T-cell (primary cell): ENCODE data around the gene EMP3. TPM values are rescaled to one million over a fixed set of nuclear protein-coding genes. Genes with fewer than 3 reads are reported as not detected.

Experiments used
- ATAC-seq, 4 experiments: fragments of 200-7000 bp in 3 of 4; fragments of 150-1000 bp in 1 of 4; cut with Tn5 transposase; replicated peaks in 1 of 4; 1 replicate in 3 of 4; 2 replicates in 1 of 4; pipeline ENCODE4 v1.10.0; 2021; ENCODE audit warnings: moderate library complexity in 3 of 4, mild to moderate bottlenecking in 2 of 4, moderate number of reproducible peaks in 1 of 4
- CTCF ChIA-PET, 2 donors: fragments of 300-600 bp; sonication (Branson Sonifier 250); formaldehyde crosslinking; loops; one replicate each; lab custom pipeline; 2022; ENCODE audit warnings: antibody characterized with exemption in 2 of 2; lab: Charles Lee
- POLR2A ChIA-PET, 2 donors: fragments of 300-600 bp; sonication (Branson Sonifier 250); formaldehyde crosslinking; loops; one replicate each; lab custom pipeline; 2022; ENCODE audit warnings: antibody characterized with exemption in 2 of 2; lab: Charles Lee
- DNase-seq, 35 experiments: peaks; one replicate each; pipeline versions ENCODE4 v3.0.0 to v3.0.0-alpha.2; 2013 to 2023
- H3K27ac ChIP-seq: one replicate; pipeline ENCODE4 v1.5.1; 2013; ENCODE audit warnings: low read length
- H3K27me3 ChIP-seq, 2 experiments: replicated peaks in 1 of 2; 1 replicate in 1 of 2; 2 replicates in 1 of 2; pipeline versions ENCODE4 v1.6.1 to v1.7.0; 2013; ENCODE audit warnings: low read length in 1 of 2, mixed read lengths in 1 of 2; ENCODE audit not compliant: control insufficient read depth in 2 of 2, insufficient read depth in 2 of 2; ENCODE audit errors: extremely low read depth in 1 of 2
- H3K36me3 ChIP-seq, 2 donors: 1 replicate in 1 of 2; 2 replicates in 1 of 2; pipeline versions ENCODE4 v1.6.1 to v1.7.0; 2013; ENCODE audit warnings: low read length in 1 of 2; ENCODE audit not compliant: control insufficient read depth in 2 of 2, insufficient read depth in 1 of 2; ENCODE audit errors: extremely low read depth in 1 of 2
- H3K4me1 ChIP-seq, 2 experiments: 1 replicate in 1 of 2; 2 replicates in 1 of 2; pipeline versions ENCODE4 v1.6.1 to v1.7.0; 2013; ENCODE audit warnings: low read length in 2 of 2, mixed read lengths in 1 of 2; ENCODE audit not compliant: insufficient read depth in 2 of 2, control insufficient read depth in 1 of 2; ENCODE audit errors: extremely low read depth in 1 of 2
- H3K4me3 ChIP-seq, 2 donors: 1 replicate in 1 of 2; 2 replicates in 1 of 2; pipeline versions ENCODE4 v1.5.1 to v1.7.0; 2013; ENCODE audit warnings: mild to moderate bottlenecking in 2 of 2, low read length in 1 of 2, moderate library complexity in 1 of 2; ENCODE audit not compliant: control insufficient read depth in 1 of 2; ENCODE audit errors: extremely low read depth in 1 of 2
- H3K9me3 ChIP-seq: 2 replicates; pipeline ENCODE4 v1.7.0; 2013
- H3K27ac Mint-ChIP-seq, 2 donors: one replicate each; pipeline ENCODE4 v1.8.0; 2020 to 2021; ENCODE audit warnings: mild to moderate bottlenecking in 2 of 2, mixed read lengths in 2 of 2
- H3K27me3 Mint-ChIP-seq, 2 donors: one replicate each; pipeline ENCODE4 v1.8.0; 2021 to 2022; ENCODE audit warnings: mixed read lengths in 2 of 2
- H3K36me3 Mint-ChIP-seq: one replicate; pipeline ENCODE4 v1.8.0; 2021; ENCODE audit warnings: mixed read lengths
- H3K4me1 Mint-ChIP-seq, 3 donors: one replicate each; pipeline ENCODE4 v1.8.0; 2020 to 2022; ENCODE audit warnings: mixed read lengths in 3 of 3, mild to moderate bottlenecking in 1 of 3
- H3K4me3 Mint-ChIP-seq, 3 donors: one replicate each; pipeline ENCODE4 v1.8.0; 2020 to 2022; ENCODE audit warnings: mild to moderate bottlenecking in 3 of 3, mixed read lengths in 3 of 3, moderate library complexity in 3 of 3
- H3K9me3 Mint-ChIP-seq, 3 donors: one replicate each; pipeline ENCODE4 v1.8.0; 2020 to 2022; ENCODE audit warnings: mixed read lengths in 3 of 3
- WGBS: methylation state at CpG from one replicate; pipeline ENCODE4 v1.1.5; 2013; ENCODE audit warnings: missing lambda C conversion rate; ENCODE audit not compliant: insufficient coverage; 5-methylcytosine and 5-hydroxymethylcytosine counted together
- total RNA-seq, 35 experiments: library from RNA in 6 of 35; stranded (reverse) in 6 of 35; fragments of 120-200 nt in 1 of 35; gene quantifications; one replicate each; pipeline versions ENCODE4 v1.2.1 to v1.2.4 and lab custom pipeline; 2013 to 2026

Gene EMP3
- total RNA-seq, 5 donors from 2014 or later (not counting 1 experiment from before 2014, with no cell fraction given), result 180 to 373 (median 361) TPM

- Mint-ChIP-seq H3K9me3 (no peaks in the 10 kb centered on the region), H3K27me3 (no peaks in the 10 kb centered on the region), H3K36me3 (peaks cover 28% of the 10 kb centered on the region), H3K27ac (peak overlapping the region; percentile 95 to 99), H3K4me3 (peak overlapping the region; percentile 91 to 96 (median 96)), H3K4me1 (peaks cover 52 to 64% (median 64%) of the 10 kb centered on the region in 3 donors)
- Histone ChIP-seq H3K27me3 (no peaks in the 10 kb centered on the region), H3K9me3 (no peaks in the 10 kb centered on the region), H3K4me1 (peaks cover 28 to 64% of the 10 kb centered on the region in 2 experiments), H3K27ac (peak overlapping the region; percentile 95), H3K36me3 (peaks cover 0 to 28% of the 10 kb centered on the region in 2 donors), H3K4me3 (peak overlapping the region; percentile 85 to 94)
- DNase-seq, result peak; percentile 78 to 99 (median 96)
- ChIA-PET CTCF (interaction anchor here (0.6 to 3.1 kb wide), 17 partner anchors 9 to 1385 kb away, joined by 3 to 123 read pairs (median 6); partner anchors contain the start of genes CARD8 (in 1 of the 2), EMP3 (in 1 of the 2), GYS1 (in 1 of the 2) and RUVBL2 (in 1 of the 2)), POLR2A (interaction anchor here (0.6 to 1.3 kb wide), 9 partner anchors 9 to 984 kb away, joined by 3 to 20 read pairs (median 5); partner anchors contain the start of genes CARD8 (in 1 of the 2), DHX34 (in 1 of the 2), KDELR1 (in 1 of the 2) and SYNGR4 (in 1 of the 2))
- peak; percentile 69 to 75 (median 73) for ATAC-seq
- under 1% methylated on average over 20 of the region's 25 CpGs for WGBS
These were observed 7.5 kb downstream of the EMP3 start for GRCh38 chr19:48332662-48333466.

- ChIA-PET POLR2A (interaction anchor here (0.6 to 1.3 kb wide), 7 partner anchors 10 to 74 kb away, joined by 3 to 20 read pairs (median 5); partner anchors contain the start of genes KDELR1 (in 1 of the 2), SYNGR4 (in 1 of the 2) and TMEM143 (in 1 of the 2)), CTCF (interaction anchor here (0.5 to 3.1 kb wide), 23 partner anchors 9 to 1306 kb away, joined by 3 to 123 read pairs (median 5); partner anchors contain the start of genes CA11 (in 1 of the 2), EMP3 (in 1 of the 2), GYS1 (in 1 of the 2) and RRAS (in 1 of the 2))
- Histone ChIP-seq H3K4me3 (peak overlapping the region; percentile 85 to 94), H3K9me3 (no peaks in the 10 kb centered on the region), H3K27me3 (no peaks in the 10 kb centered on the region), H3K4me1 (peaks cover 23 to 57% of the 10 kb centered on the region in 2 experiments), H3K27ac (peak overlapping the region; percentile 95), H3K36me3 (peaks cover 0 to 22% of the 10 kb centered on the region in 2 donors)
- under 1% methylated on average over 41 of the region's 54 CpGs for WGBS
- H3K27me3 Mint-ChIP-seq, result no peaks in the 10 kb centered on the region
- no peaks in the 10 kb centered on the region for H3K9me3 Mint-ChIP-seq
- H3K4me1 Mint-ChIP-seq, result peaks cover 46 to 57% (median 57%) of the 10 kb centered on the region in 3 donors
- ATAC-seq (peak; percentile 64 to 66 (median 65)), DNase-seq (peak; percentile 90 to 97 (median 94))
- H3K36me3 Mint-ChIP-seq, result peaks cover 24% of the 10 kb centered on the region
- peak overlapping the region; percentile 95 to 99 for H3K27ac Mint-ChIP-seq
- peak overlapping the region; percentile 91 to 96 (median 96) for H3K4me3 Mint-ChIP-seq
These were observed 8.4 kb downstream of the EMP3 start for GRCh38 chr19:48333467-48334384.

- H3K36me3 Mint-ChIP-seq, result peaks cover 4% of the 10 kb centered on the region
- Histone ChIP-seq H3K4me3 (no peak overlapping the region), H3K4me1 (peaks cover 0 to 14% of the 10 kb centered on the region in 2 experiments), H3K27me3 (no peaks in the 10 kb centered on the region), H3K27ac (no peak overlapping the region), H3K9me3 (no peaks in the 10 kb centered on the region), H3K36me3 (peaks cover 0 to 6% of the 10 kb centered on the region in 2 donors)
- ChIA-PET POLR2A (no interaction called here), CTCF (no interaction called here)
- H3K27me3 Mint-ChIP-seq, result no peaks in the 10 kb centered on the region
- H3K9me3 Mint-ChIP-seq, result no peaks in the 10 kb centered on the region
- ATAC-seq (no peak), DNase-seq (no peak)
- no peak overlapping the region for H3K4me3 Mint-ChIP-seq
- H3K4me1 Mint-ChIP-seq, result peaks cover 9 to 17% (median 13%) of the 10 kb centered on the region in 3 donors
- H3K27ac Mint-ChIP-seq, result peak overlapping the region in 1 of 2 donors; percentile 34
- WGBS, result 93% methylated on average over 12 of the region's 14 CpGs
These were observed 13.0 kb downstream of the EMP3 start for GRCh38 chr19:48338253-48338755.

GRCh38 chr19:48338802-48339503 is 13.6 kb downstream of the EMP3 start:
- no peak overlapping the region for H3K27ac ChIP-seq
- Mint-ChIP-seq H3K4me3 (no peak overlapping the region), H3K27ac (no peak overlapping the region), H3K36me3 (peaks cover 7% of the 10 kb centered on the region), H3K9me3 (no peaks in the 10 kb centered on the region), H3K27me3 (no peaks in the 10 kb centered on the region), H3K4me1 (peaks cover 8 to 13% (median 9%) of the 10 kb centered on the region in 3 donors)
- no peaks in the 10 kb centered on the region for H3K27me3 ChIP-seq
- peaks cover 0 to 9% of the 10 kb centered on the region in 2 experiments for H3K4me1 ChIP-seq
- no peak for ATAC-seq
- POLR2A ChIA-PET, result no interaction called here
- WGBS, result 98% methylated on average over 13 of the region's 14 CpGs
- H3K36me3 ChIP-seq, result peaks cover 0 to 6% of the 10 kb centered on the region in 2 donors
- H3K4me3 ChIP-seq, result no peak overlapping the region
- no peaks in the 10 kb centered on the region for H3K9me3 ChIP-seq
- CTCF ChIA-PET, result interaction anchor here in 1 of 2 donors (0.6 kb wide), 1 partner anchor 74 kb away, joined by 5 read pairs; no protein-coding TSS in a partner anchor
- no peak for DNase-seq

GRCh38 chr19:48340995-48341394 is 15.6 kb downstream of the EMP3 start:
- Mint-ChIP-seq H3K4me1 (no peaks in the 10 kb centered on the region), H3K27me3 (no peaks in the 10 kb centered on the region), H3K36me3 (peaks cover 7% of the 10 kb centered on the region), H3K4me3 (no peak overlapping the region), H3K27ac (no peak overlapping the region), H3K9me3 (no peaks in the 10 kb centered on the region)
- no peaks in the 10 kb centered on the region for H3K27me3 ChIP-seq
- DNase-seq, result no peak
- peaks cover 0 to 9% of the 10 kb centered on the region in 2 donors for H3K36me3 ChIP-seq
- ChIA-PET POLR2A (no interaction called here), CTCF (interaction anchor here (0.6 kb wide), 2 partner anchors 11 to 67 kb away, joined by 4 to 10 read pairs; no protein-coding TSS in a partner anchor)
- no peak for ATAC-seq
- WGBS, result 94% methylated on average over 10 of the region's 11 CpGs
- no peak overlapping the region for H3K4me3 ChIP-seq
- H3K27ac ChIP-seq, result no peak overlapping the region
- no peaks in the 10 kb centered on the region for H3K9me3 ChIP-seq
- no peaks in the 10 kb centered on the region for H3K4me1 ChIP-seq
